ENCODE measurements around the gene USP10. TPM values are rescaled to one million over a fixed set of nuclear protein-coding genes. Genes with fewer than 3 reads are reported as not detected.

USP10 gene
- 100 to 1,000 TPM; 109 to 150 (median 141) TPM for polyA plus RNA-seq (ENCODE audit: insufficient read length in 4 of 4)

GRCh38 chr16:84699712-84700445 is at the start of gene USP10:
Gene USP10, plus strand, starts transcription at chr16:84700000. Its CDS starts 91 bp downstream, at chr16:84700091.
- DNase-seq (ENCODE audit: low read depth in 4 of 4, low spot score in 3 of 4) = peak; percentile 70 to 77 (median 76)

DNA sequence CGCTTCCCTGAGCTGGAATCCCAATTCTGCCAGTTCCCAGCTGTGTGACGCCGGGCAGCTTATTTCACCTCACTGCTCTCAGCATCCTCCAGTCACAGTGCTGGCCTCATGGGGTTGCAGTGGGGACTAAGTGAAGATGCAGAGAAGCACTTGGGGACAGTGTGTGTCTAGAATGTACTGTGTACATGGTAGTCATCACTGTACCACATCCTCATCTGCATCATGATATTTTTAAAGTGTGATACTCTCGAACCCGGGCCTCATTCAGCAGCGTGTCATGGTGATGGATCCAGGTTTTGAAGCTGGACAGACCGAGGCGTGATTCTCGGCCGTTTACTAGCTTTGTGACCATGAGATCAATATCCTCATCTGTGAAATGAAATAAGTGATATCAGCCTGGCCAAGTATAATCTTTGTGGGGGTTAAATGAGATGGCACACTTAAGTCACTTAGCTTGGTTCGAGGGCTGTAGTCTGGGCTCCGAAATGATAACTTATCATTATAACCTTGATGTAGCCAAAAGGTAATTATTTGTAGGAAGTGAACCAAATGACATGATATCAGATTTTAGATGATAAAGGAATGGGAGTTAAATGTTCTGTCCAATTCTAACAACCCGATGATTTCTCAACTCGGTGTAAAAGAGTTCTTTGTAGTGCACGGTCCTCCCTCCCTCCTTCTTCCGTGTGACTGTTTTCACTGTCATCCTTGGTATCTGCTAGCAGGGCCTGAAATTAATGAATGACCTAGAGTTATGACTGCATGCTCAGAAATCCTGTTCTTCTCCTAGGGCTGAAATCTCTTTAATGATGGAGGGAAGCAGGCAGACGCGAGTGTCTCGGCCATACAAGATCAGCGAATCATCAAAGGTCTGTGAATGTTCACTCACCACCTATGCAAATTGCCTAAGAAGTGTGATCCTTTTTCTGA is 49.5 kb upstream of the USP10 start:
- no peak for DNase-seq (ENCODE audit: low read depth in 4 of 4, low spot score in 3 of 4)

DNA sequence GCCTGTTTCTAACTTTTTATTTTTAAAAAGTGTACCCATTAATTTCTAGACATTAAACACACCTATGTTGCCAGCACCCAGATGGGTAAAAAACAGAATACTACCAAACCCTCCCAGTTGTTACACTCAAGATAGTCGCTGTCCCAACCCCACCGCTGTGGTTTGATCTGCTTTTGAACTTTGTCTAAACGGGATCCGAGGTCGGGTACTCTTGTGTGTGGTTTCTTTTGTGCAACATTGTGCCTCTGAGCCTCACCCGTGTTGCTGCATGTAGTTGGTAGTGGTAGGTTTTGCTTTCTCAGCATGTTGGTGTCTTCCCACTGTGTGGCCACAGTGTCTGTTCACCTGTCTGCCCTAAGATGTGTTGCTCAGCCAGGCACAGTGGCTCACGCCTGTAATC is 47.2 kb upstream of the USP10 start:
- no peak for DNase-seq (ENCODE audit: low read depth in 4 of 4, low spot score in 3 of 4)

DNA sequence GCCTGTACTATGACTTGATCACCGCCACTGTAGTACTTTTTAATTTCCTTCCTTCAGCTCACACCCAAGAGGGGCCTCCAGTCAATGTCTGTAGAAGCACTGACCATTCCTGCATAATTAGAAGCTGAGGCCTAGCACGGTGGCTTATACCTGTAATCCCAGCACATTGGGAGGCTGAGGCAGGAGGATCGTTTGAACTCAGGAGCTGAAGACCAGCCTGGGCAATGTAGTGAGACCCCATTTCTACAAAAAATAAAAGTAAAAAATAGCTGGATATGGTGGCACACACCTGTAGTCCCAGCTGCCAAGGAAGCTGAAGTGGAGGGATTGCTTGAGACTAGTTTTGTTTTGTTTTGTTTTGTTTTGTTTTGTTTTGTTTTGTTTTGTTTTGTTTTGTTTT is 45.6 kb upstream of the USP10 start:
- DNase-seq (ENCODE audit: low read depth in 4 of 4, low spot score in 3 of 4) = no peak

- no peak for DNase-seq (ENCODE audit: low read depth in 4 of 4, low spot score in 3 of 4)
Measured at GRCh38 chr16:84654998-84655397, 44.8 kb upstream of the USP10 start.

DNA sequence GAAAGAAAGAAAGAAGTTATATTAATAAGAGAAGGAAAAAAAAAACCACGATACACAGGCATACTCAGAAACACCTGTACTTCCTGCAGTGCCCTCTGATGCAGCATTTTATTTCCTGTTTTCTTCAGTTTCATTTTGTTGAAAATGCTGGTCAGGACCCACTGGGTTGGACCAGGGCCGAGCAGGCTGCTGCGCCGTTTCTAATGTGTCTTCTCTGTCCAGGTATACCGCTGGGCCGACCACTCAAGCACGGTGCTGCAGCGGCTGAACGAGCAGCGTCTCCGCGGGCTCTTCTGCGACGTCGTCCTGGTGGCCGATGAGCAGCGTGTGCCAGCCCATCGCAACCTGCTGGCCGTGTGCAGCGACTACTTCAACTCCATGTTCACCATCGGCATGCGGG is 43.2 kb upstream of the USP10 start:
- no peak for DNase-seq (ENCODE audit: low read depth in 4 of 4, low spot score in 3 of 4)

DNA sequence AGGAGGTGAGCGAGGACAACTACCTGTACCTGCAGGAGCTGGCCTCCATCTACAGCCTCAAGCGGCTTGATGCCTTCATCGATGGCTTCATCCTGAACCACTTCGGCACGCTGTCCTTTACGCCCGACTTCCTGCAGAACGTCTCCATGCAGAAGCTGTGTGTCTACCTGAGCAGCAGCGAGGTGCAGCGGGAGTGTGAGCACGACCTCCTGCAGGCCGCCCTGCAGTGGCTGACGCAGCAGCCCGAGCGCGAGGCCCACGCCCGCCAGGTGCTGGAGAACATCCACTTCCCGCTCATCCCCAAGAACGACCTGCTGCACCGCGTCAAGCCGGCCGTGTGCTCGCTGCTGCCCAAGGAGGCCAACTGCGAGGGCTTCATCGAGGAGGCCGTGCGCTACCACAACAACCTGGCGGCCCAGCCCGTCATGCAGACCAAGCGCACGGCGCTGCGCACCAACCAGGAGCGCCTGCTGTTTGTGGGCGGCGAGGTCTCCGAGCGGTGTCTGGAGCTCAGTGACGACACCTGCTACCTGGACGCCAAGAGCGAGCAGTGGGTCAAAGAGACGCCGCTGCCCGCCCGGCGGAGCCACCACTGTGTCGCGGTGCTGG is 42.5 kb upstream of the USP10 start:
- DNase-seq (ENCODE audit: low read depth in 4 of 4, low spot score in 3 of 4) = no peak

GRCh38 chr16:84658690-84659089 is 41.1 kb upstream of the USP10 start:
- no peak for DNase-seq (ENCODE audit: low read depth in 4 of 4, low spot score in 3 of 4)

DNA sequence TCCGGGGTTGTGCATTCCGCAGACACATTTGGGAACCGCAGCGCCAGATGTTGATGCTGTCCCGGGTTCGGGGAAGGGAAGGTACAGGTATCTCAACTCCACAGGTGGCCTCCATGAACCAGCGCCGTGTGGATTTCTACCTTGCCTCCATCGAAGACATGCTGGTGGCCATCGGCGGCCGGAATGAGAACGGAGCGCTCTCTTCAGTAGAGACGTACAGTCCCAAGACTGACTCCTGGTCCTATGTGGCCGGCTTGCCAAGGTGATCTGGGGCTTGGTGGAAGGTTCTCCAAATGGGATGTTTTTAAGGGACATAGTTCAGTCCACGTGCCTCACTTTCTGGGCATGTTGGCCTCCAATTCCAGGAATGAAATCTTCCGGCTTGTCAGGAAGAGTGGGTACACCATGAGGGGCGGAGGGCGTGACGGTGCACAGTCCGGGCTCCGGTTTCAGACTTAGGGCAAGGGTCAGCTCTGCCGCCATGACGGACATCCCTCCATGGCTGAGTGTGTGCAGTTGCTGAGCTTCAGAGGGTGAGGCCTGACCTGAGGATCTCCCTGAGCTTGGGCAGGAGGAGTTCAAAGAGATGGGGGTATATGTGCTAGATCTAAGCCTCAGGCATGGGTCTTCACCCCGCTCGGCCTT is 40.0 kb upstream of the USP10 start:
- no peak for DNase-seq (ENCODE audit: low read depth in 4 of 4, low spot score in 3 of 4)

DNA sequence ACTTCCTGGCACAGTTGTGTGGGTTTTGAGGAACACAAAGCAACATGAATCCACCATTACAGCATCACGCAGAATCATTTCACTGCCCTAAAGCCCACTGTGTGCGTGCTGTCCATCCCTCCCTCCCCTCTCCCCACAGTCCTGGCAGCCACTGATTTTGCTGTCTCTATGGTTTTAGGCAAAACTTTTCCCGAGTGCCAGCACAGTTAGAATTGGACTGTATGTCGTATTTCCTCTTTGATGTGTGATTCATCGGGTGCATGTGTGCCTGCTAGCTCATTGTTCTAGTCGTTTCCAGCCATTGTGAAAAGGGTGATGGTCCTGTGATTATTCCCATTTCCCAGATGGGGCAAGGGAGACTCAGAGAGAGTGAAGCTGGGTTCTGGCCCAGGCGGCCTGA is 38.8 kb upstream of the USP10 start:
- DNase-seq (ENCODE audit: low read depth in 4 of 4, low spot score in 3 of 4) = no peak

DNA sequence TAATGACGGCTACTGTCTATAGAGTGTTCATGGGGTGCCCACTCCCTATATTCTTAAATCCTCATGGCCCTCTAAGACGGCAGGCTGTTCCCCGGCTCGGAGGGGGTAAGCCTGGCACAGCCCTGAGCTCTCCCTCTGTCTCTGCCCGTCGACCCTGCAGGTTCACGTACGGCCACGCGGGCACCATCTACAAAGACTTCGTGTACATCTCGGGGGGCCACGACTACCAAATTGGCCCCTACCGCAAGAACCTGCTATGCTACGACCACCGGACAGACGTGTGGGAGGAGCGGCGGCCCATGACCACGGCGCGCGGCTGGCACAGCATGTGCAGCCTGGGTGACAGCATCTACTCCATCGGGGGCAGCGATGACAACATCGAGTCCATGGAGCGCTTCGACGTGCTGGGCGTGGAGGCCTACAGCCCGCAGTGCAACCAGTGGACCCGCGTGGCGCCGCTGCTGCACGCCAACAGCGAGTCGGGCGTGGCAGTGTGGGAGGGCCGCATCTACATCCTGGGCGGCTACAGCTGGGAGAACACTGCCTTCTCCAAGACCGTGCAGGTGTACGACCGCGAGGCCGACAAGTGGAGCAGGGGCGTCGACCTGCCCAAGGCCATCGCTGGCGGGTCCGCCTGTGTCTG is 38.3 kb upstream of the USP10 start:
- DNase-seq (ENCODE audit: low read depth in 4 of 4, low spot score in 3 of 4) = no peak

GRCh38 chr16:84662471-84662870 is 37.3 kb upstream of the USP10 start:
- no peak for DNase-seq (ENCODE audit: low read depth in 4 of 4, low spot score in 3 of 4)

- DNase-seq (ENCODE audit: low read depth in 4 of 4, low spot score in 3 of 4) = no peak
Measured at GRCh38 chr16:84663433-84664101, 36.2 kb upstream of the USP10 start.

- no peak for DNase-seq (ENCODE audit: low read depth in 4 of 4, low spot score in 3 of 4)
Measured at GRCh38 chr16:84665359-84665758, 34.4 kb upstream of the USP10 start.

- no peak for DNase-seq (ENCODE audit: low read depth in 4 of 4, low spot score in 3 of 4)
Measured at GRCh38 chr16:84665843-84666242, 34.0 kb upstream of the USP10 start.

- no peak for DNase-seq (ENCODE audit: low read depth in 4 of 4, low spot score in 3 of 4)
Measured at GRCh38 chr16:84667600-84668309, 32.0 kb upstream of the USP10 start.

DNA sequence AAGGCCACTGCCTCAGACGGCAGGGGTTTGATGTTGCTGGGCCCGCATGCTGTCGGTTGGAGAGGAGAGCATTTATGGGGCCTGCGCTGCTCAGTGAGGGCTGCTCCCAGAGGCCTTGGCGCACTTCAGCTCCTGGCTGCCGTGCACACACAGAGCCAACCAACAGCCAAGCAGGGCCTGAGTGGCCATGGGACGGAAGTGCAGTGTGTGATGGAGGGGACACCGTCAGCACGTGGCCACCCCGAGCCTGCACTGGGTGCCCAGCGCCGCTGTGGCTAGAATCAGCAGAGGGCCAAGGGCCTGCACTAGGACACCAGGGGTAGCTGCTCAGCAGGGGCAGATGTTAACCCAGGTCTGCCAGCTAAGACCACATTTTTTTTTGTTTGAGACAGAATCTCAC is 29.7 kb upstream of the USP10 start:
- DNase-seq (ENCODE audit: low read depth in 4 of 4, low spot score in 3 of 4) = no peak

GRCh38 chr16:84672276-84673202 is 27.3 kb upstream of the USP10 start:
- DNase-seq (ENCODE audit: low read depth in 4 of 4, low spot score in 3 of 4) = no peak

Measured in right renal pelvis (tissue), 4 donors.